GM19372 (cell line): ENCODE results near the gene ZC3H12A.
A peak's percentile ranks its signal among the peaks of the same experiment; 100 is the strongest.

ENCODE experiments used
- ATAC-seq: cut with Tn5 transposase; IDR thresholded peaks from one replicate; pipeline ENCODE4 v1.9.1; 2021; ENCODE audit warnings: mild to moderate bottlenecking, low read depth, moderate library complexity; ENCODE audit not compliant: unreplicated experiment

ZC3H12A gene

DNA sequence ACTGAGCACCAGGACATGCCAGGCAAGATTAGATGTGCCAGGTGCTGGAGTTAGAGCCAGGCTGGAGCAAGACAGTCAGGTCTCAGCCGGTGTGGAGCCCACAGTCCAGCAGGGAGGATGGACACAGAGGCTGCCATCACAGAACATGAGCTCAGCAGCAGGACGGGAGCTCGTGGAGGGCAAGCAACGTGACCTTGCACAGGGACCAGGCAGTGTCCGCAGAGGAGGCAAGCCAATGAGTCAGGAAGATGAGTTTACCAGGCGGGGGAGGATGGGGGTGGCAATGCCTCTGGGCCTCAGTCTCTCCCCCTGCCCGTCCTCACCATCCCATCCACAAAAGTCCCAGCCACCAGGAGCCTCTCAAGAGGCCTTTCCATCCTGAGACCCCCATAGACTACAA is 20.7 kb upstream of the ZC3H12A start:
- no peak for ATAC-seq

DNA sequence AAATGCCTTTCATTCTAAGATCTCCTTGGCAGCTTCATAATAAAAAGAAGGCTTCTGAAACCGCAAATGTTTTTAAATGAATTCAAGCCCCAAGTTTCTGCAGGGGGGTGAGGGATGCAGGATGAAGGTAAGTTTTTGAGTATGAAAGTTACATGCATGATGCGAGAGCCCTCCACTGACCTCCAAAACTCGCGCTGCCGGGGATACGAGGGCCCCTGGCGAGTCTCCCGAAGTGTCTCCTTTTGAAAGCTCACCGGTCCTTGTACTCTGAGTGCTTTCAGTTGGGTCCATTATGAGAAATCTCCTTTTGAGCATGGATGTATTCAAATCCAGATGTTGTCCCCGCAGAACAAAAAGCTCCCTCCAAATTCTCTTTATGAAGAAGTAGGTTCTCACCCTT is 18.9 kb upstream of the ZC3H12A start:
- no peak for ATAC-seq

DNA sequence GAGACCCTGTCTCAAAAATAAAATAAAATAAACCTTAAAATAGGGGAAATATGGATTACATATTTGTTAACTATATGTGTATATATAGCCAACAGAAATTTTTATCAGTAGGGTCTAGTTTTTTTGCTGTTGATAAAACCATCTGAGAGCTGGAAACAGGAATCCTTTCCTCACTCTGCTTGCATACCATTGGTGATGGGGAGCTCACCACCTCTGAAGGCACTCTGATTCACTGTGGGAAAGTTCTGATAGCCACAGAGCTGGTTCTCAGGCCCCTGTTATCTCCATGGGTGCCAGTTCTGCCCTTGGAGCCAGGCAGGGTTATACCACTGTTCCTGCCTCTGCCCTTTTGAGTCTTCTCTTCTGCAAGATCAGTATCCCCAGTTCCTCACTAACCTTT is 17.8 kb upstream of the ZC3H12A start:
- ATAC-seq = no peak

DNA sequence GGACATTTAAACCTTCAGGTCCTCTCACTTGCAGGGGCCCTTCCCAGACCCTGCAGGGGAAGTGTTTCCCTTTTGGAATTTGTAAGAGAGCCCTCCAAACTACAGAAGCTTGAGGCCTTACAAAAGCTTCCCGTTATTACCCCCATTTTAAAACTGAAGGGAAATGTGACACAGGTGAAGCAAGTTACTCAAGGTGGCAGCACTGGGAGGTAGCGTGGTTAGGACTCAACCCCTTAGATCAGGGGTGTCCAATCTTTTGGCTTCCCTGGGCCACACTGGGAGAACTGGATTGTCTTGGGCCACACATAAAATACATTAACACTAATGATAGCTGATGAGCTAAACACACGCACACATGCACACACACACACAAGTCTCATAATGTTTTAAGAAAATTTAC is 15.8 kb upstream of the ZC3H12A start:
- ATAC-seq = no peak

DNA sequence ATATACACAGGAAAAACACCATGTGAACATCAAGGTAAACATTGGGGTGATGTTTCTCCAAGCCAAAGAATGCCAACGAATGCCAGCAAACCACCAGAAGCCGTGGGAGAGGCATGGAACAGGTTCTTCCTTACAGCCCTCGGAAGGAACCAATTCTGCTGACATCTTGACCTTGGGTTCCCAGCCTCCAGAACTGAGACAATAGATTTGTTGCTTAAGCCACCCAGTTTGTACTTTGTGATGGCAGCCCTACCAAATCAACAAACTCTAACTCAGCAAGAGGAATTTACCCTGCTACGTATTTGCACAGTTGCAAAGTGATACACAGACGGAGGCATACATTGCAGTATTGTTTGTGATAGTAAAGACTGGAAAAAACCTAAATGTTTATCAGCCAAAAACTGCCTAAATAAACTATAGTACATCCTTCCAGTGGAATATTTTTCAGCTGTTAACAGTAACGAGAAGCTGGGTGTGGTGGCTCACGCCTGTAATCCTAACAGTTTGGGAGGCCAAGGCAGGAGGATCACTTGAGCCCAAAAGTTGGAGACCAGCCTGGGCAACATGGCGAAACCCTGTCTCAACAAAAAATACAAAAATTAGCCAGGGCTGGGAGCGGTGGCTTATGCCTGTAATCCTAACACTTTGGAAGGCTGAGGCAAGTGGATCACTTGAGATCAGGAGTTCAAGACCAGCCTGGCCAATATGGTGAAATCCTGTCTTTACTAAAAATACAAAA is 12.5 kb upstream of the ZC3H12A start:
- no peak for ATAC-seq

DNA sequence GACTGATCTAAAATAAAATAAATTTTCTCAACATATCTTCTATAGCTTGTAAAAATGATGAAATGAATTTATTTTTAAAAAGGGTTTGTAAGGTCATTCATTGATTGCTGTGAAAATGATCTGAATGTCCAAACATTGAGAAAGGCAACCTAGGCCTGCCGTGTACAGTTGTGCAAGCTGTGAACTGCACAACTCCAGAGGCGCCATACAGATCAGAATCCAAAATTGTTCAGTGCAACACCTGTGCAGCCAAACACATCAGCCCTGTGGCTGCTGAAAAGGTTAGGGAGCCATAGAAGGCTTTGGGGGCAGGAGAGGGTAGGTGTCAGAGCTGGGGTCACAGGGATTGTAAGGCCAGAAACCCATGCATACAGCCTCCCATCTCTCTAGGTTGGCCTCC is 9.9 kb upstream of the ZC3H12A start:
- no peak for ATAC-seq

DNA sequence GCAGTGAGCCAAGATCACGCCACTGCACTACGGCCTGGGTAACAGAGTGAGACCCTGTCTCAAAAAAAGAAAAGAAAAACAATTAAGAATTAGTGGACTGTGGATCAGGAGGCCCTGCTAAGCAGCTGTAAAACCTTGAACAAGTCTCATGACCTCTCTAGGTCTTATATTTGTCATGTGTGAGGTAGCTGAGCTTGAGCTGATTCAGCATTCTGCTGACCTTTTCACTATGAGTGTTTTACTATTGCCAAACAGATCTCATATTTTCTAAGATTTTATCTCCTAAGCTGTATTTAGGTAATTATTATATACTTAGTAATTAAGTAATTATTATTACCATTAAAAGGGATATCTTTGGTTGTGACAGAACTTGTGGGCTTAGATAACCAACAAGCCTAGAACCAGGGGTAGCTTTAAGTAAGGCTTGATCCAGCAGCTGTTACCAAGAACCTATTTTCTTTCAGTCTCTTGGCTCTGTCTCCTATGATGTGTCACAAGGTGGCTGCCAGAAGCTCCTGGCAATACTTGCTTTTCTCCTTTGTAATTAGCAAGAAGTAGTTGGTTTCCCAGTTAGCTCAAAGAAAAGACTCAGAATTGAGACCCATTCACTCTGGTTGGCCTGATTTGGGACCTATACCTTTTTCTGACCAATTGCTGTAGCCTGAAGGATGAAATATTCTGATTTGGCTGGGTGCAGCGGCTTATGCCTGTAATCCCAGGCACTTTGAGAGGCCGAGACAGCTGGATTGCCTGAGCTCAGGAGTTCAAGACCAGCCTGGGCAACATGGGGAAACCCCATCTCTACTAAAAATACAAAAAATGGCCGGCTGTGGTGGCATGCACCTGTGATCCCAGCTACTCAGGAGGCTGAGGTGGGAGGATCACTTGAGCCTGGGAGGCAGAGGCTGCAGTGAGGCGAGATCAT is 8.5 kb upstream of the ZC3H12A start:
- ATAC-seq = no peak

DNA sequence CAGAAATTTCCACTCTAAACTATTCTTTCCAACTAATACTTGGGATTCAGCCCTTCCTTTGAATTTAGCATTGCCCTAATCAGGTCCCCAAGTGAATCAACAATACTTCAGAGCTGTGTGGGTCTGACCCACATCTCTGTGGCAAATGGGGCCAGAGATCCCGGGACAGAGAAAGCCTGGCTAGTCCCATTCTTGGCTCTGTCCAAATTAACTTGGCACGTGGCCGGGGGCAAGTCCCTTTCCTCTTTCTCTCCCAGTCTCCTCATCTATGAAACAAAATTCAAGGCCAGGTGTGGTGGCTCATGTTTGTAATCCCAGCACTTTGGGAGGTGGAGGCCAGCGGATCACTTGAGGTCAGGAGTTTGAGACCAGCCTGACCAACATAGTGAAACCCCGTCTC is 6.3 kb upstream of the ZC3H12A start:
- ATAC-seq = no peak

DNA sequence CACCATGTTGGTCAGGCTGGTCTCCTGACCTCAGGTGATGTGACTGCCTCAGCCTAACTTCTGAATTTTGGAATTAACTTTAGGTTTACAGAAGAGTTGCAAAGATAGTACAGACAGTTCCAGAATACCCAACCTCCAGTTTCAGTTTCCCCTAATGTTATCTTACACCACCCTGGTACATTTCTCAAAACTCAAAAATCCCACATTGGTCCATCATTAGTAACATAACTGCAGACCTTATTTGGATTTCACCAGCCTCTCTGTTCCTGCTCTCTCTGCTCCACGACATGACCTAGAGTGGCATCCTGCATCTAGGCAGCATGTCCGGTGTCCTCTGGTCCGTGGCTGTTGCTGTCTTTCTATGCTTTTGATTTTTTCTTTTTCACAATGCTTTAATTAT is 5.0 kb upstream of the ZC3H12A start:
- no peak for ATAC-seq

DNA sequence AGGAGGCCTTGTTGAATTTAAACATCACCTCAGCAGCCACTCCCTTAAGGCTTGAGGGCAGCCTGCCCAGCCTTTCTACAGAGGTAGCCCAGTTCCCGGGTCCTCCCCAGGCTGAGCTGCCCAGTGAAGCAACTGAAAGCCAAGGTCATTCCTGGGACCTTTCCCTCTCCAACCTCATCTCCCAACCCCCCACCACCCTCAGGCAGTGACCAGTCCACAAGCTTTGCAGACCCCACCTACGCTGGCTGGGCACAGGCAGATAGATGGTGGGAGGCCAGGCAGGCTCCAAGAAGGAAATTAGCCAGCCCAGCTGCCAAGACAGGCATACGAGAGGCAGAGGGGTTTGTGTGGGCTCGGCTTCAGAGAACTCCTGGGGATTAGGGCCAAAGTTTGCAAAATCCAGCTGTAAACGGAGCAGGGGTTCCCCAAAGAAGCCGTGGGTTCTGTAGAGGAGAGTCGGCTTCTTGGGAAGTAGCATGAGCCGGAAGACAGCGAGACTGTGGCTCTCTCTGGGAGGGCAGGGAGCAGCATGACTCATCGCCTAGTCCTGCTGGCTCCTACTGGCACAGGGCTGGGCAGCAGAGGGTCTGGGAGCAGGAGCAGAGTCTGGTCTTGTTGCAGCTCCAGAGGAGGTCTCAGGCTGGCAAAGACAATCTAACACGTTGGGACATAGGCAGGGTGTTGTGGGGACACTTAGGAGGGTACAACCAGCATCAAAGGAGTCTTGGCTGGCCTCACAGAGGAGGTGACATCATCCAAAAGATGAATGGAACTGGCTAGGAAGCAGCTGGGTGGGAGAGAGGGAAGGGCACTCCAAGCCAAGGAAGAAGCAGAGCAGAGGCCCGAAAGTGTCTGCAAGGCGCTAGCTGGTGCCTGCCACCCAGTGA is 2.8 kb upstream of the ZC3H12A start:
- ATAC-seq = no peak

DNA sequence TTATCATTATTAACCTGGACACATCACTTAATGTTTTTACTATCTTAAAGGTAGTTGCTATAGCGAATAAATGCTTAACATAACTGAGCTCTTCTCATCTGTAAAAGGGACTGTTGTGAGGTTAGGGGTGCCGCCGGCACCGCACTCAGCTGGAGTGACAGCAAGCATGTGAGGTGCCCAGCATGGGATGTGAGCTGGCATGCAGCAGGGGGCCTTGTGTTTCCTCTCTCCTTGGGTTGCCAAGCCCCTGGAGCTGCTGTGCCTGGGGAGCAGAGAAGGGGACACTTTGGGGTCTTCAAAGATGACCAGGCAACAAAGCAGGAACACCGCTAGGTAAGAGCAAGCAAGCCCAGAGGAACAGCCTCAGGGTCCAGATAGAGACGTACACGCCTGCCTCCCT is 2.1 kb upstream of the ZC3H12A start:
- no peak for ATAC-seq

DNA sequence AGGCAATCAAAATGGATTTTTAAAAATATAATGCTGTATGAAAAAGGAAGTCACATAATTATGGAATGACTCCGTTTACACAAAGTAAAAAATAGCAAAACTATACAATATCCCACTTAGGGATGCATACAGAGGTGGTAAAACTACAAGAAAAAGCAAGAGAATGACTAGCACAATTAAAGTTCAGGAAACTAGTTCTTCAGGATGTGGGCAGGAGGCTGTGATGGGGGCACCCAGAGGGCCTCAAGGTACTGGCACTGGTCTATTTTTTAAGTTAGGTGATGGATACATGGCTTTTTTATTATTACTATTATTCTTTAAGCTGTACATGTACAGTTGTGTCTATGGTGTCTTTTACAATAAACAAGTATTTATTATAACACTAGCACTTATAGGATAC is 1.4 kb upstream of the ZC3H12A start:
- ATAC-seq = no peak

DNA sequence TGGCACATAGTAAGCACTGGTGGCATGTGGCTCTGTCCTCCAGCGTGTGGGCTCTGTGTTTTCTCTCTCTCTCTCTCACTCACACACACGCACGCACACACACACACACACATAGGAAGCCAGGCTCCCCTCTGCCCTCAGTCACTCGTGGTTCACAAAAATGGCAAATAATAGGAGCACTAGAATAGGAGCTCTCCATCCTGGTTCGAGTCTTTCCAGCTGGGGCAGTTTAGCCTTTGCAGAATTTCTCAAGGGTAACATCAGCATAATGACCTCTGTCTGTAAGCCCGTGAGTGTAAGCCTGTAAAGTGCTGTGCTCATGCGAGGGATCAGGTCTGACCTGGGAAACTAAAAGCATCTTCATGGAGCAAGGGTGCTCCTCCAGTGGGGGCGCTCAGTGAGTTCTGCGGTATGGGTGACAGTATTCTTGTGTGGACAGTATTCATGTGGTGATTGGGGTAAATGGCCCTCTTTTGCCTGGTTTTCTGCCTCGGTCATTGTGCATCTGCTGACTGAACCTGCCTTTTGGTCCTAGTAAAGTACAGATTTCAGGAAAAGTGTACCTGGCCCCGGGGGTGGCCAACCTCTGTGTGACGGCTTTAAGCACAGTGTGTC is 842 bp upstream of the ZC3H12A start:
- ATAC-seq = no peak

DNA sequence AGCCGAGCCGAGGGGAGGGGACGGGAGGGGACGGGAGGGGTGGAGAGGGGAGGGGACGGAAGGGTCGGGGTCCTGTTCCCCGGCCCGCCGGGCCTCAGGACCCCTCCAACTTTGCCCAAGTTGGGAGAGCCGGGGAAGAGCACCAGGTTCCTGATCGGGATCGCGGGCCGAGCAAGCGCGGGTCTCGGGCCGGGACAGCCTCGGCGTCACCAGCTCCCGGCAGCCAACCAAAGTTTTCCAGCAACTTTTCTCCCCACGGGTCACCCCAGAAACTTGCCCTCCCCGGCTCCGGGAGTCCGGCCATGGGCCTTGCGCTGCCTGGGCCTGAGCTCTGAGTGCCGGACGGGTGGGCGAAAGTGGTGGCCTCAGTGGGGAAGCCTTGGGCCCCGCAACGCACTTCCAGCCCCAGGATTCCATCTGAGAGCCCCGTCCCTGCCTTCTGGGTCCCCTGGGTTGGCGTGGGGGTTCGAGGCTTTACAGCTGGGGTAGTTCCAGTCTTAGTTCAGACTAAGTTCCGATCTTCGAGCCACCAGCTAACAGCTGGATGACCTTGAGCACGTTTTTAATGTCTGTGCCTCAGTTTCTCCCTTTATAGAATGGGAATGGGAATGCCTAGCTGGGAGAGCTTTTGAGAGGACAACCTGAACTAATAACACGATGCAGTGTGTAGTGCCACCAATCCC is 458 bp downstream of the ZC3H12A start:
- ATAC-seq = peak; percentile 5

DNA sequence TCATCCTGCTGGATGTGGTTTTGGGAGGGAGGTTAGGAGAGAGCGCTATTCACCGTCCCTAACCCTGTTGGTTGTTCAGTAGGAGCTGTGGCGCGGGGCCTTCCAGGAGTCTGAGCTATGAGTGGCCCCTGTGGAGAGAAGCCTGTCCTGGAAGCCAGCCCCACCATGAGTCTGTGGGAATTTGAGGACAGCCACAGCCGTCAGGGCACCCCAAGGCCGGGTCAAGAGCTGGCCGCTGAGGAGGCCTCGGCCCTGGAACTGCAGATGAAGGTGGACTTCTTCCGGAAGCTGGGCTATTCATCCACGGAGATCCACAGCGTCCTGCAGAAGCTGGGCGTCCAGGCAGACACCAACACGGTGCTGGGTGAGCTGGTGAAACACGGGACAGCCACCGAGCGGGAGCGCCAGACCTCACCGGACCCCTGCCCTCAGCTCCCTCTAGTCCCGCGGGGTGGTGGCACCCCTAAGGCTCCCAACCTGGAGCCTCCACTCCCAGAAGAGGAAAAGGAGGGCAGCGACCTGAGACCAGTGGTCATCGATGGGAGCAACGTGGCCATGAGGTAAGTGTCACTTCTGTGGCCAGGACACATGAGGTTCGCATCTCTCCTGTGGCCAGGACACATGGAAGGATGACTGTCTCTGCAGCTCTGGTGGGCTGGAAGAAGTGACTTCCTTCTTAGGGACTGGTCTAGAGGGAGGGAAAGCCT is 1.2 kb downstream of the ZC3H12A start:
- no peak for ATAC-seq

DNA sequence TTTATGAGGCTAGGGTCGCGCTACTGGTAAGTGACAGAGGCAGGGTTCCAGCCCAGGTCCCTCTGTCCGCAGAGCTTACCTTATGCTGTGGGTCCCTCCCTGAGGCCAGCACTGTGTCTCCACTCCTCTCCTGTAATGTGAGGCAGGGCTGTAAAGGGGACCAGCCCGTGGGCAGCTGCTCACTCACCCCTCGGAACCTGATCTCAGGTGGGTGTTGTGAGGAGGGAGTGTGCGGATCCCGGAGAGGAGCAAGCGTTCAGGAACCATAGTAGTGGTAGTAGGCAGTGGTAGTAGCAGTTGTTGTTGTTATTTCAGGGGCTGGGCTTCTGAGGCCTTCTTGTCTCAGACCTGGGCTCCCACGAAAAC is 1.7 kb downstream of the ZC3H12A start:
- ATAC-seq = no peak

DNA sequence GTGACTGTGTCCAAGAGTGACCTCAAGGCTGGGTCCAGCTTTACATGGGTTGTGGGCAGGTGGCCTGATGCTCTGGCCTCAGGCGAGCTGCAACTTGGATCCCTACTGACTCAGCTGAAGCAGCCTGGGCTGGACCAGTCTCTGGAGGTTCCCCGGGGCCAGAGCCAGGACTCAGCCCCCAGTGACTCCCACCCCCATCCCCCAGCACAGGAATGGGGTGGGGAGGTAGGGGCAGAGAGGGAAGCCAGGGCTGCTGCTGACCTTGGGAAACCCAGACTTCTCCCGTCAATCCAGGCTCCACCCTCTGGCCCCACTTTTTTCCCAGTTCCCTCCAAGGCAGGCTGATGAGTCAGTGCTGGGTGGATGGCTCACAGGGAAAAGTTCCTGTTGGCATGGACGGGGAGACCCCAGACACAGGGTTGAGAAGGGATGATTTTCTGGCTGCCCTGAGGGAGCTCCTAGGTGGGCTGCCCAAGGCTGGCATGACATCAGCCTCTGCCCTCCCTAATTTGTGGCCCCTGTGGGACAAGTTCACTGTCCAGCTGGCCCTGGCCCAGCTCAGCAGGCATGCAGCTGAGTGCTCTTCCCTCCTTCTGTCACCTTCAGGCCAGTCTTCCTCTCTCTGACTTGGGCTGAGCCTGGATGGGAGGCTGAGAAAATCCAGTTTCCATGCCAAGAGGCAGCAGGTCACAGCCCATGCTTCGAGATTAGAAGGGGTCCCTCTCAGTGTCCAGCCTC is 2.2 kb downstream of the ZC3H12A start:
- ATAC-seq = no peak

DNA sequence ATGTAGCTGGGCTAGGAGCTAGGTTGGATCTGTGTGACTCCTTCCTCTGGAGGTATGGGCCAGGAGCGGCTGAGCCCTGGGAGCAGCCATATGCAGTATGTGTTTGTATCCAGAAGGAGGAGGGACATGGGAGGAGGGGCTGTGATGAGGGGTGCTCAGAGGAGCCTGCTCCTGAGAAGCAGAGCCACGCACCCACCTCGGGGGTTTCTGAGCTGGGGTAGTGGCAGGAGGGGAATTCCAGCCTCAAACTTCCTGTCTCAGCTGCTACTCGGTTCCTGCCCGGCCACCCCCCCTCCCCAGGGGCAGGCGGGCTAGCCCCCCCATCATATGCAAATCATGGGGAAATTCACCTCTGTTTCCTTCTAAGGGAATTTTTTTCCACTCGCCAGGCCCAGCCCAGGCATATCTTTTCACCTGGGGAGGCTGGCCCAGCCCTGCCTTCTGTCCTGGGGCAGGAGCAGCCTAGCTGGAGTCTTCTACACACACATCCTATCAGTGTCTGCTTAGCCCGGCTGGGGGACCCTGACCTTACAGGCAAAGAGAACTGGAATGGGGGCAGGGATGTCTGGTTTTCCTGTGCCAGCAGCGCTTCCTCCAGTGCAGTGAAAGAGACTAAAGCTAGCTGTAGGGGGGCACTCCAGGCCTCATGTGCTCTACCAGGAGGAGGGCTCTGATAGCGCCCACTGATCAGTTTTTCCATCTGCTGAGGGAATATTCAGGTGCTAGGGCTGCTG is 3.0 kb downstream of the ZC3H12A start:
- peak; percentile 31 for ATAC-seq
